GM18520 (cell line): ENCODE measurements around the gene CREG2.
"Not testable (repeated sequence)": the region's sequence is repeated elsewhere in the genome, so short reads cannot be mapped to it uniquely, and the experiment has no call there.

Experiments
- ATAC-seq: cut with Tn5 transposase; IDR thresholded peaks from one replicate; pipeline ENCODE4 v1.9.1; 2021; ENCODE audit not compliant: unreplicated experiment

Gene CREG2

GRCh38 chr2:101348883-101349282, 38.4 kb downstream of the CREG2 start:
- no peak for ATAC-seq

- ATAC-seq, result no peak
Observed at GRCh38 chr2:101346909-101347308, 40.4 kb downstream of the CREG2 start.

DNA sequence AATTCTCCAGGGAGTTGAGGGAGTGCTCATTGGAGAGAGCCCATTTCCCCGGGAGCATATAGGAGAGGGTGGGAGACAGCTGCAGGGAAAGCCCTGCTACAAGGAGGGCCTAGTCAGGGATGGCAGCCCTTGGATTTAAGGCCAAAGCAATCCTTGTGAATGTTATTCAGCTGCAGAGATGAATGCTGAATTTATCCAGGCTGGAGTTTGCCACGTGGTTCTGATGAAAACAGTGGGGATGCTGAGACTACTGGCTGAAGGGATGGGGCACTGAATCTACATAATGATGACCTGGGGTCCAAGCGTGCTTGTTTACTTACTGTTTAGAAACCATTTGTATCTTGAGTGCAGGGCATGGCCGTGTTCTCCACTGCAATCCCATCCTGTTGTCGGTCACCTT, 43.2 kb downstream of the CREG2 start:
- ATAC-seq, result no peak

DNA sequence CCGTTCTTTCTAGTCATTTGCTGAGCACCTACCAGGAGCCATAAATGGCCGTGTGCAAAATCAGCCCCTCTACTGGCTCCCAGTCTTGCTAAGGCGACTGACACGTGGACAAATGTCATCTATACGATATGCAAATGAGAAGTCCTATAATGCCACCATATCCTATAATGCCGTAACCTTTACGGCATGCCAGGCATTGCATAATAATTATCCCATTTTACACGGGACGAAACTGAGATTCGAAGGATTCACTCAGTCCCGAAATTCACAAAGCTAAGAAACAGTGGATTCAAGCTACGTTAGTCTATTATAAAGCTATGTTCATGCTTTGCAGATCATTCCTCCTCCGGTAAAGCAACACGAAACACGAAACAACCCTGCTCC, 44.7 kb downstream of the CREG2 start:
- no peak for ATAC-seq

GRCh38 chr2:101341901-101342624, 45.2 kb downstream of the CREG2 start:
- no peak for ATAC-seq

DNA sequence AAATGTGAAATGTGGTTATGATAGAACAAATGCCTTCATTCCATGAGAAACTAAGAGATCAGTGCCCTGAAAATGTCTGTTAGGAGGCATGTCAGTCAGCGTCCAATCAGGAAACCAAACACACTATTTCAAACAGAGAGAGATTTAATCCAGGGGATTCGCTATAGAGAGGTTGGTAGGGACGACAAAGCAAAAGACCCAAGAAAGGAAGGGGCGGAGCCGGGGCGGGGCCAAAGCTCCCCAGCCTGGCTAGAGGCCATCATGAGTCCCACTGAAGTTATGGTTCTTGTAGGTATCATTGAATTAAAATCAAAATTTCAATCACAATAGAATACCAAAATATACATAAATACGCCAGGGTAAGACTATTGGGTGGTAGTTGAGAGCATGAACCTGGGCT, 45.9 kb downstream of the CREG2 start:
- ATAC-seq, result no peak

GRCh38 chr2:101340141-101340551, 47.2 kb downstream of the CREG2 start:
- no peak for ATAC-seq

- ATAC-seq, result no peak
Observed at GRCh38 chr2:101339266-101339880, 47.9 kb downstream of the CREG2 start.

DNA sequence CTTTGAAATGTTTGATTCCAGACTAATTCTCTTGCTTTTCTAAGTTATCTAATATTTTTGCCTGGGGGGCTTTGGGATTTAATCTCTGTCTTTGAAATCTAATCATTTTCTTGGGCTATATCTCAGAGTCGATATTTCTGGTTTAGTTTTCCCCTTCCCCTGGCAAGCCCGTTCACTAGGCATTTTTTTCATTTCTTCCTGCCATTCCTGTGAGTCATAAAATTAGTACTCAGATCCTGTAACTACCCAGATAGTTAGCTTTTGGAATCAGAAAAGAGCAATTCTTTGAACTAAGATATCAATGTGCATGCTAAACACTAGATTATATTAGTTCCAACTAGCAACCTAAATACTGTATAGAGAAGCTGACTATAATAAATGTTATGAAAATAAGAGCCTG, 49.4 kb downstream of the CREG2 start:
- no peak for ATAC-seq

DNA sequence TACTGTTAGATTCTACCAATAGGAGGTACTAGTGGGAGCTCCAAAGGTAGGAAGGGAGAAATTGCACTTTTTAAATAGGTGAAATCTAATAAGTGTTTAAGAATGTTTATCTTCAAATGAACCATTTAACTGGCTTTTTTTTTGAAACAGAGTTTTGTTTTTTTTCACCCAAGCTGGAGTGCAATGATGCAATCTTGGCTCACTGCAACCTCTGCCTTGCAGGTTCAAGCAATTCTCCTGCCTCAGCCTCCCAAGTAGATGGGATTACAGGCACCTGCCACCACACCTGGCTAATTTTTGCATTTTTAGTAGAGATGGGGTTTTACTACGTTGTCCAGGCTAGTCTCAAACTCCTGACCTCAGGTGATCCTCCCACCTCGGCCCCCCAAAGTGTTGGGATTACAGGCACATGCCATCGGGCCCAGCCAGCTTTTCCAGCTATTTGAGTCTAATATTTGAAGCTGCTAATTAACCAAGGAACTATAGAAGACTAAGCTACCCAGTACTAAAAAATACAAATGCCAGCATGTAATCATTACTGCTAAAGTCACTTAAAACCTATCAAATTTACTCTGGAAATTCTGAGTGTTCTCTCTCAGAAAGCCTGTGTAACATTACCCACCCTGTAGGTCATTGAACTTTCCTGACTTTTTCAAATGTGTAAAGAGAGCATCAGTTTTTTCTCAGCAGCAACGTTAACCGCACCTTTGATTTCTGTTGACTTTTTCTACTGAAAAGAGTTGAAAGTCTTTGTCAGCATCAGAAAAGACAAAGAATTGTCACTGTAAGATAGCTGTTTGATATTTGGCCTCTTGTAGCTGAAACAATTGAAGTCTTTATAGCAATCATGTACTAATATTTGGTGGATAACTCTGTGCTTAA, 54.2 kb downstream of the CREG2 start:
- ATAC-seq, result no peak

DNA sequence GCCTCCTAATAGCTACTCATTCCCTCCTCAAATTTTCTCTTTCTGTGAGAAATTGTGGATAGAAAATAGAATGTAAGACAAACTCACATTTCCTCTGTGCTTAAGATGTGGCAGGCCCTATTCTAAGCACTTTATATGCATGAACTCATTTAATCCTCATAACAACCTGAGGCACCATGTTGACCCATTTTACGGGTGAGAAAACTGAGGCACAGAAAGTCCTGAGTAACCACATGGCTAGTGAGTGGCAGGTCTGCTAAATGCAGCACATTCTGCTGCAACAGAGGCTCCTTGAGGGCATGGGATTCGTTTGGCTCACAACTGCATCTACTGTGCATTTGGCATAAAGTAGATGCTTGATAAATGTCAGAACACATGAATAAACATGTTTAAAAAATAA, 56.1 kb downstream of the CREG2 start:
- ATAC-seq, result no peak

DNA sequence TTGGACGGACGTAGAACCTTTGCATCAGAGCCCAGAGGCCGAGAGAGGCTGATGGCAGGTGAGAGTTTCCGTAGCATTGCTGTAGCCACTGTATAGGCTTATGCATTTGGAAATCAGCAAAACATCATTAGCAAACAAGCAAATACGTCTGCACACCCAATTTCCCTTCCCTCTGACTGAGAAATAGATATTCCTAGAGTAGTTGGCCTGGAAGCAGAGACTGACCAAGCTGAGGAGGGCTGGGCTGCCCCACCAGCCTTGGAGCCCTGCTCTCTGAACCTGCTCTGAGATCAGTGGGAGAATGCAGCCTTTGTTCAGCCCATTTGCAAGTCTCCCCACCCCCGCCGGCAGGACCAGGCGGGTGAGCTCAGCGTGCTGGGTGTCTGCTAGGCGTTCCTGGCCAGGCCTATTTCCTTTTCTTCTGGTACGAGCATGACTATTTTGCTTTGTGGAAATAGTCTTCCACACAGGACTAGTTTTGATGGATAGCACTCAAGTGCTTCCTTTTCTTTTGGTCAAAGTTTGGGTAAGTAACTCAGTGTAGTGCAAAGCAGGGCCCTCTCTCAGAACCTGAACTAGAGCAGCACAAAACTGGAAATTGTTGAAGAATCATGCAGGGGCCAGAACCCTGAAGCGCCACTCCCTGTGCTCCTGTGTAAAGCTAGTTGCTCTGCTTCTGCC, 56.9 kb downstream of the CREG2 start:
- no peak for ATAC-seq

- no peak for ATAC-seq
Observed at GRCh38 chr2:101329026-101329425, 58.3 kb downstream of the CREG2 start.

DNA sequence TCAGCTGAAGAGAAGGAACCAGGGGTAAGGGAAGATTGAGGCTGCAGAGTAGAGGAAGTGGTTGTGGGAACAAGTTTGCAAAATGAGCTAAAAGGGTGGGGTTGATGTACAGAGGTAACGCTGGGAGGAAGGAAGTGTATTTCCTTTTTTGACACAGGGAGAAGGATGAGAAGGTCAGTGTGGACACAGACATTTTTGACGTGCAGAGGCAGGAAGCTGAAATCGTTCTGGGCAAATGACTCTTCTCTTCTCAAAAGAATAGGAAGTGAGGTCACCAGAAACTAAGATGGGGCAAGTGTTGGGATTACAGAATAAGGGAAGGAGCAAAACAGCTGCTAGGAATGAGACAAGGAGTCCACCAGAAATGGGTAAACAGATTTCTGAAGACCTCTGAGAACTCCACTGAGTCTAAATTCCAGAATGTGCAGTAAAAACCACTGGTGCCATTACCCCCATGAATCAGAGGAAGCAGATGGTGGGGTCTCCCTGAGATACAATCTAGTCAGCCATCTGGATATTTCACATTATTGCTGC, 58.8 kb downstream of the CREG2 start:
- ATAC-seq, result no peak

DNA sequence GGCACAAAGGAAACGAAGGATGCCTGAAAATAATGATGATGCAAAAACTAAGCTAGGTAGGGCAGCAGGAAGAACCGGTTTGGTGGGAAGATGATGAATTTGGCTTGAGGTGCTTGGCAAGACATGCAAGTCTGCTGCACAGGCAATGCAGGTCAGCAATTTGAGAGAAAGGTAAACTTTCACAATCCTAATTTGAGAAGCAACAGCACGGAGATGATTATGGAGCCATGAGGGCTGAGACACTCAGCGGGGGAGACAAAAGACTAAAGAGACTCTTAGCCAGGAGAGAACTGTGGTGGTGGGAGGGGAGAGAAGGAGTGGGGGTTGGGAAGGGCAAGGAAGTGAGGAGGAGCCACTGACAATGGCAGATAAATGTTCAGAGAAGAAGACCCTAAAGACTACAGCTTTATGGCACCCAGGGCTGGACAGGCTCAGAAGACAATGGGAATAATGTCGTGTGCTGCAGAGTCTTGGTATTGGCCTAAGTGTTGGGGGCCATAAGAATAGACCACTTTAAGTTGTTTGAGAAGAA, 59.4 kb downstream of the CREG2 start:
- no peak for ATAC-seq

- ATAC-seq, result no peak
Observed at GRCh38 chr2:101325425-101325824, 61.9 kb downstream of the CREG2 start.

GRCh38 chr2:101316568-101316967, 70.7 kb downstream of the CREG2 start:
- ATAC-seq, result not testable (repeated sequence)

DNA sequence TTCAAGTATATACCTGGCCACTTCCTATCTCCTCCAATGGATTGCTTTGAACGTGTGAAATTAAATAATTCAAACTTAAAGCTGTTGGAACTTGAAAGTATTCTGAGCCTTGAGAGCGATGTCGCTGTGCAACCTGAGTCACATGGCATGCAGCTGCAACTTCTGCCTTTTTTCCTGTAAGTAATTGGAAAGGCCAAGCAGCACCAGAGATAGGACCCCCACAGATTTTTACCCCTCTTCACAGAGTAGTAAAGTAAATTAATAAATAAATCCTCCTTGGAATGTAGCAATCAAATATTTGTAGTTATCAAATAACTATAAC, 75.6 kb downstream of the CREG2 start:
- no peak for ATAC-seq

DNA sequence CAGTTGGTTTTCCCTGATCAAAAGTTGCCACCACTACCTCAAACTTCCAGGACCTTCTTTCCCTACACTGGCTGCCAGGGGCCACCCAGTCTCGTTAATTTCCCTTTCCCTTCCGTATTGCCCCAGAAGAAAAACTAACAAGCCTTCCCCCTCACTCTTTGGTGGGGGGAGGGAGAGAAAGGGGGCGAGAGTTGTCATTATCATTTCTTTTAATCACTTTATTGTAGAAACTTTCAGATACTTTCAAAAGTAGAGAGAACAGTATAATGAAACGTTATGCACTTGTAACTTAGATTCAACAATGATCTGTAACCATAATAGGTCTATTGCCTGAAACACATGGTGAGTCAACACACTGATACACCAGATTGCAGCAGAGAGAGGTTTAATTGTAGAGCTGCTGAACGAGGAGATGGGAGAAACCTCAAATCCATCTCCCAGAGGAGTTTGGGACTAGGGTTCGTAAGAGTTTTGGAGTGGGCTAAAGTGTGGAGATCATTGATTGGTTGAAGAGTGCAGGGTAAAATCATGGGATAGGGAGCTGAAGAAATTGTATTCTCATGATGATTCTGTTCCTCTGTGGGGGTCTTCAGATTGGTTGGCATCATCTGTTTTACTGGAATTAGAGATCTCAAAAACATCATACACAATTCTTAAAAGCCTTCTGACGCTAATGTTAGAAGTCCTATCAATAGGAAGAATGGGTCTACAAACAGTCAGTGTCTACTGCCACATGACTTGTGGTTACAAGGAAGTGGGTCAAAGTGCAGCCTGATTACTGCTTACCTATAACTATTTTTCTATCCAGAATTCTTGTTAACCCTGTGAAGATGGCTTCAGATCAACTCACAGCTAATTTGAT, 76.2 kb downstream of the CREG2 start:
- no peak for ATAC-seq
